Stimulated activated naive CD8-positive, alpha-beta T cell treated with anti-CD3 and anti-CD28 coated beads, Interleukin-15, amount 100 ng/mL, for 72 hours (primary cell): ENCODE data around the gene CTBP1.
A peak's percentile ranks its signal among the peaks of the same experiment; 100 is the strongest.

Experiments used
- ATAC-seq: fragments of 150-1000 bp; cut with Tn5 transposase; 2 replicates; pipeline ENCODE4 v1.10.0; 2021; ENCODE audit warnings: mild to moderate bottlenecking, moderate library complexity
- DNase-seq, 2 donors: peaks; one replicate each; pipeline ENCODE4 v3.0.0; 2021 to 2022
- H3K27ac Mint-ChIP-seq, 2 donors: one replicate each; pipeline ENCODE4 v1.8.0; 2022; ENCODE audit warnings: mild to moderate bottlenecking in 2 of 2, mixed read lengths in 2 of 2, moderate library complexity in 2 of 2
- H3K27me3 Mint-ChIP-seq: one replicate; pipeline ENCODE4 v1.8.0; 2022; ENCODE audit warnings: mixed read lengths
- H3K4me1 Mint-ChIP-seq: one replicate; pipeline ENCODE4 v1.8.0; 2022; ENCODE audit warnings: mild to moderate bottlenecking, mixed read lengths
- H3K4me3 Mint-ChIP-seq, 2 donors: one replicate each; pipeline ENCODE4 v1.8.0; 2022; ENCODE audit warnings: mild to moderate bottlenecking in 2 of 2, mixed read lengths in 2 of 2, moderate library complexity in 1 of 2
- H3K9me3 Mint-ChIP-seq, 2 donors: one replicate each; pipeline ENCODE4 v1.8.0; 2022; ENCODE audit warnings: mixed read lengths in 2 of 2

The CTBP1 gene

DNA sequence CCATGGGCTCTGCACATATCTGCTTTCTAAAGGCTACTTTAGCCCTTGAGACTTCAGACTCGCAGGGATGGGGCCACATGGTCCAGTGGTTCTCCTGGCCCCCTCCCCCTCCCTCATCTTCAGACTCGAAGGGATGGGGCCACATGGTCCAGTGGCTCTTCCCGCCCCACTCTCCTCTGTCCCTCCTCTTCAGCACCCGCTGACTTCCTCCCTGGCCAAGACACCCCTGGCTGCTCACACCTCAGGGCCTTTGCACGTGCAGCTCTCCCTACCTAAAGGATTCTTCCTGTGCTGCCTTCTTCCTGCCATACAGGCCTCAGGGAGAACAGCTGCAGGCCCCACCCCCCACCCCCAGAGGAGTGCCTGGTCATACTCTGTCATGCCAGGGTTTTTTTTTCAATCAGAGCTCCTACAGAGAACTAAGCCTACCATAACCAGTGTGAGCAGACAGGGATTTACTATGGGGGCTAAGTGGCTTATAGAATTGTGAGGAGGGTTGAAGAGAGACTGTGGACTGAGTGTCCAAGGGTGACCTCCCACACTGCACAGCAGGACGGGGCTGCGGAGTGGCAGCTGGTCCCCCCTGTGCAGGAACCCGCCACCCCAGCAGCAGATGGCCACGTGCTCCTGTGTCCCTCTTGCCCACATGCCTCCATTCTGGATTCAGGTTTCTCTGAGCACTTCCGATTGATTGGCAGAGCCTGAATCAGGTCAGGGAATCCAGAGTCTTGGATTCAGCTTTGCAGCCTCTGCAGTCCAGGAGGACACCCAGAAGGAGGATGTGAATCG, 70.4 kb downstream of the CTBP1 start:
- DNase-seq (no peak), ATAC-seq (no peak)
- peaks cover 22 to 27% of the 10 kb centered on the region in 2 donors for H3K9me3 Mint-ChIP-seq
- H3K4me3 Mint-ChIP-seq, result no peak overlapping the region
- H3K27ac Mint-ChIP-seq, result no peak overlapping the region
- peaks cover 6% of the 10 kb centered on the region for H3K27me3 Mint-ChIP-seq
- peaks cover 7% of the 10 kb centered on the region for H3K4me1 Mint-ChIP-seq

DNA sequence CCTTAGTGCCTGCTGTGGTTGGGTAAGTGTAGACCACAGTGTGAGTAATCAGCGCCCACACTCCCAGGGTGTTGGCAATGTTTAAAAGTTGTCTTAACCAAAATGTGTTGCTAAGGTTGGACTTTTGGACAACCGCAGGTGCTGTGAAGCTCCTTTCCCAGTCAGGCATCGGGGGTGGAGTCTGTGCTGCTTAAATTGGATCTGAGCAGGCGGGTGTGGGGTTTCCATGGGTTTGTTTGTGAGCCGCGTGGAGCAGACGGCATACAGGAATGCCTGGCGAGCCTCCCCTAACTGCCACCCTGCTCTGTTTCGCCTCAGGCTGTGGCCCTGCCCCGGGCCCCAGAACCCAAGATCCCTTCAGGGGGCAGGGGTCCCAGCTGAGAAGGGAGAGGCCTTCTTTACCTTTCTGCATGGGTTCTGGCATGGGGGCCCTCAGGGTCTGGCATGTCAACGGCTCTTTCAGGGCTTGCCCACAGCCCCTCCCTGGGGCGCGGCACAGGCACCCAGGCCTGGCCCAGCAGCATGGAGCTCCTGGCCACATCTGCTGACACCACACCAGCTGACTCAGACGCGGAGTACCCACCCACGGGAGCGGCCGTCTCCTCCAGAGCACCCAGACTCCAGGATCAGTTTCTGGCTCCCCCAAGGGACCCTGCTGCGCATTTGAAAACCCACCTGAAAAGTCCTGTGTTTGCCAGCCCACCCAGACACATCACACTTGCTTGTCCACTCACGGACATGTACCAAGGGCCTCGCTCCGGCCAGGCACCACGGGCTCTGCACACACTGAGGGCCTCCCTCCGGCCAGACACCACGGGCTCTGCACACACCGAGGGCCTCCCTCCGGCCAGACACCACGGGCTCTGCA, 71.4 kb downstream of the CTBP1 start:
- peaks cover 22 to 25% of the 10 kb centered on the region in 2 donors for H3K9me3 Mint-ChIP-seq
- H3K4me3 Mint-ChIP-seq, result no peak overlapping the region
- DNase-seq (no peak), ATAC-seq (peak; percentile 37)
- no peak overlapping the region for H3K27ac Mint-ChIP-seq
- peaks cover 11% of the 10 kb centered on the region for H3K4me1 Mint-ChIP-seq
- peaks cover 16% of the 10 kb centered on the region for H3K27me3 Mint-ChIP-seq

DNA sequence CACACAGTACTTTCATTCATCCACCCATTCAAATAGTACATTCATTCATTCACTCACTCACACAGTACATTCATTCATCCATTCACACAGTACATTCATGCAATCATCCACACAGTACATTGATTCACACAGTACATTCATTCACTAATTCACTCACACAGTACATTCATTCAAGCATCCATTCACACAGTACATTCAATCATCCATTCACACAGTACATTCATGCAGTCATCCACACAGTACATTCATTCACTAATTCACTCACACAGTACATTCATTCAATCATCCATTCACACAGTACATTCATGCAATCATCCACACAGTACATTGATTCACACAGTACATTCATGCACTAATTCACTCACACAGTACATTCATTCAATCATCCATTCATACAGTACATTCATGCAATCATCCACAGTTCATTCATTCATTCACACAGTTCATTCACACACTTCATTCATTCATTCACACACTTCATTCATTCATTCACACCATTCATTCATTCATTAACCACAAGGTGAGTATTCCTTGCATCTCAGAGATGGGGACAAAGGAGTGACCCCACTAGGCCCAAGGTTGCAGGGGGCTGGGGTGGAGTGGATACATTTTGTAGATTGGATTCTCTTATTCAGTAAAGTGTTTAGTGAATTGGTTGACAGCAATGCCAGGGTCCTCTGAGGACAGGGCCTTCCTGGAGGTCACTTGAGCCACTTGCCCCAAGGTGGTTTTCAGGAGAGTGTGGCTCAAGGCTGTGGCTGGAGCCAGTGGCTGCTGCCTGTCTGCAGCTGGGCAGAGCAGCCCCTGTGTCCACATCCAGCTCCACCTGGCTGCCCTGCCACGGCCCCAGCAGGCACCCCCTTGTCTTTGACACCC, 72.3 kb downstream of the CTBP1 start:
- Mint-ChIP-seq H3K27me3 (peaks cover 24% of the 10 kb centered on the region), H3K9me3 (peaks cover 17 to 20% of the 10 kb centered on the region in 2 donors), H3K4me1 (peaks cover 14% of the 10 kb centered on the region), H3K4me3 (no peak overlapping the region), H3K27ac (no peak overlapping the region)
- no peak for DNase-seq
- ATAC-seq, result no peak

DNA sequence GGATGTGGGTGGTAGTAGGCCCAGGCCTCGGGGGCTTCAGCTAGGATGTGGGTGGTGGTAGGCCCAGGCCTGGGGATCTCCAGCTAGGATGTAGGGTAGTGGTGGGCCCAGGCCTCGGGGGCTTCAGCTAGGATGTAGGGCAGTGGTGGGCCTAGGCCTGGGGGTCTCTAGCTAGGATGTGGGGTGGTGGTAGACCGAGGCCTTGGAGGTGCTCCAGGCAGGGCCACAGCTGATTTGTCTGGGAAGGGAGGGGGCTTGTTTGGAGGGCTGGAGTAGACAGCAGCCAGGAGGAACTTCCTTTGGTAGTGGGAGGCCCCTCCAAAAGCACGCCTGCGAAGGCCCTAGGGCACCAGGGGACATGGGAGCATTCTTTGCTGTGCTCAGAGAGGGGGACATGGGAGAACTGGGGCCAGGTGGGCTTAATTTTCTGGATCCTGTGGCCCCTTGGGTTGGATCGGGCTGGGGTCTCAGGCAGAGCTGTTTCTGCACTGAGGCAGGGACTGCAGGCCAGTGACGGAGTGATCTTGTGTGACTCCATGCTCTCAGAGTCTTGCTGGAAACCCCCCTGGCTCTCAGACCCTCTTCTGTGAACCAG, 73.2 kb downstream of the CTBP1 start:
- Mint-ChIP-seq H3K4me1 (peaks cover 20% of the 10 kb centered on the region), H3K27ac (no peak overlapping the region), H3K9me3 (peaks cover 10 to 11% of the 10 kb centered on the region in 2 donors), H3K4me3 (no peak overlapping the region), H3K27me3 (peaks cover 33% of the 10 kb centered on the region)
- ATAC-seq (no peak), DNase-seq (no peak)

DNA sequence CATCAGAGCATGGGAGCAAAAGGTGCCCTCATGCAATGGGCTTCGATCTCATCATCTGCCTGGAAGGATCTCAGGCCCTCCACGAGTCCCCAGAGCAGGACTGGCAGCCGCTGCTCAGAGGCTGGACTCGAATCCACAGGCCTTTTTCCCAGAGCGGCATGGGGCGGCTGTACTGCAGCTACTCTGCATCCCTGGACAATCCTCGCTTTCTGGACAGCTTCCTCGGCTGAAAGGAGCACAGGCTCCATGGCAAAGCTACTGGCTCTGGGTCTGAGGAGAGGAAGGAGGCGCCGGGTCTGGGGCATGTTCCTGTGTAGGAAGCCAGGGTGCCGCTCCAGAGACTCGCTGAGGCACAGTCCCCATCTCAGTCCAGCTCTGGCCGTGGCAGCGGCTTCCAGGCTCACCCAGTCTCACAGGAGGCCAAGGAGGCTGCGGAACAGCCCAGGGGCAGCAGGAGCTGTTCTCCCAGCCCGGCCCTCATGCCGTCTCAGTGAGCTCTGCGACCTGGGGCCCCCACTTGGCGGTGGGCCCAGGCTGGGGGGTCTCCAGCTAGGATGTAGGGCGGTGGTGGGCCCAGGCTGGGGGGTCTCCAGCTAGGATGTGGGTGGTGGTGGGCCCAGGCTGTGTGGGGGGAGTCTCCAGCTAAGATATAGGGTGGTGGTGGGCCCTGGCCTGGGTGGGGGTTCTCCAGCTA, 73.8 kb downstream of the CTBP1 start:
- peaks cover 40% of the 10 kb centered on the region for H3K27me3 Mint-ChIP-seq
- H3K9me3 Mint-ChIP-seq, result peaks cover 3 to 4% of the 10 kb centered on the region in 2 donors
- no peak overlapping the region for H3K4me3 Mint-ChIP-seq
- DNase-seq, result no peak
- H3K4me1 Mint-ChIP-seq, result peaks cover 20% of the 10 kb centered on the region
- ATAC-seq, result peak; percentile 29
- H3K27ac Mint-ChIP-seq, result peak overlapping the region in 1 of 2 donors; percentile 22

DNA sequence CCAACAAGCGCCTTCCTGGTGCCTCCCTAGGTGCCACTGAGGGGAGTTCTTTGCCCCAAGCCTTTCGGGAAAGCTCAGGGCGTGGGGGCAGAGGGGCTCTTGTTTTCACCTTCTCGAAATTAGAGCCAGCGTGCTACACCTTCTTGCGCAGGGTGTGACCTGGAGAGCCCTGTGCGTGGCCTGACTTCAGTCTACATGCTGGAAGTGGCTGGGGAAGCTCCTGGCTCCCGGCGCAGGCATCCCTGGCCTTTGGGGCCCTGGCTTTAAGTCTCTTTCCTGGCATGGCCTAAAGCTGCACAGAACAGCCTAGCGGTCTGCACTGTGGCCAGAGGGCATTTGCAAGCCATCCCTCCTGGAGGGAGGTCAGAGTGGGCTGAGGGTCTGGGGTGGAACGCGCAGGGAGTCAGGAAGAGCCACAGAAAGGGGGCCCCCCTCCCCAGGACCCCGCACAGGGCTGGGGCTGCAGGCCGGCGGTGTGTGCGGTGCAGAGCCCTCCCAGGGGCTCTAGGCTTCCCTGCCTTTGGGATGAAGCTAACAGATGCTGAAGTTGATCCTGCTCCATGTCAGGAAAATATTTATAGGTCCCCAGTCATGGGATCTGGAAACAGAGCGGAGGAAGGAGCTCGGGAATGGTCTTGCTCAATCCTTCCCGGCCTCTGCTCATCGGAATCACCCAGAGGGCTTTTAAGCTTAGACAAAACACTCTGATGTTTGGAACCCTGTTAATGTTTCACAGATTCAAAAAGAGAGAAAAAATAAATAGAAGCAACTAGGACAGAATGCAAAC, 75.8 kb downstream of the CTBP1 start:
- Mint-ChIP-seq H3K9me3 (no peaks in the 10 kb centered on the region), H3K27me3 (peaks cover 52% of the 10 kb centered on the region), H3K4me3 (peak overlapping the region in 1 of 2 donors; percentile 68), H3K27ac (no peak overlapping the region), H3K4me1 (peaks cover 27% of the 10 kb centered on the region)
- ATAC-seq (no peak), DNase-seq (no peak)

DNA sequence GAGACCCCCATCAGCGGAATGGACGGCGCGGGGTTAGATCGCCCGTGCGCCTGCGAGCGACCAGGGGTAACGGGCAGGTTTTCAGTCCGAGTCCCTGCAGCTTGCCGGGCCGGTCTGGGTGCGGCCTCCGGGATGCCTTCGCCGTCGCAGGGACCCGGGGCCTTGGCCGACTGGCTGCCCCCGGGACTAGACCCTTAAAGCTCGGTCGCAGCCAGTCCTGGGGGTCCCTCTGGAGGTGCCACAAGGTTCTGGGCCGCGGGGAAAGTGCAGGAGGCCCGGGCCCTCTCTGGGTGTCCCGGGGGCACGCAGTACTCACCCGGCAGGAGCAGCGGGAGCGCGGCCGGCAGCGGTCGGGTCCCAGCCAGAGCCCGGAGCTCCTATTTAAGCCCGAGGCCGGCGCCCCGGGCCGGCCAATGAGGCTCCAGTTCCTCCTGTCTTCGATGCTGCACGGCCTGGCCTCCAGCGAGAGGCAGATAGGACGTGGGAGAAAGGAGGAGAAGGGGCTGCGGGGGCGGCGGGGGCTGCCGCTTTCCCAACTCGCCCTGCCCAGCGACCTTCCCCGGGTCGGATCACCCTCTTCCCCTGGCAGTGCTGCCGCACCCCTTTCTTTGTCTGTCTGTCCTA, 76.6 kb downstream of the CTBP1 start, which contains the start of gene SPON2:
Gene SPON2 (minus strand): TSS at position 356 of the 624 bp plus-strand sequence.
- peak within 1 kb of the TSS; percentile 75 to 82 for H3K4me3 Mint-ChIP-seq
- H3K4me1 Mint-ChIP-seq, result peaks cover 35% of the 10 kb centered on the region
- peaks cover 52% of the 10 kb centered on the region for H3K27me3 Mint-ChIP-seq
- ATAC-seq, result no peak
- no peaks in the 10 kb centered on the region for H3K9me3 Mint-ChIP-seq
- peak in 1 of 2 donors; percentile 13 for DNase-seq
- peak within 1 kb of the TSS in 1 of 2 donors; percentile 13 for H3K27ac Mint-ChIP-seq

DNA sequence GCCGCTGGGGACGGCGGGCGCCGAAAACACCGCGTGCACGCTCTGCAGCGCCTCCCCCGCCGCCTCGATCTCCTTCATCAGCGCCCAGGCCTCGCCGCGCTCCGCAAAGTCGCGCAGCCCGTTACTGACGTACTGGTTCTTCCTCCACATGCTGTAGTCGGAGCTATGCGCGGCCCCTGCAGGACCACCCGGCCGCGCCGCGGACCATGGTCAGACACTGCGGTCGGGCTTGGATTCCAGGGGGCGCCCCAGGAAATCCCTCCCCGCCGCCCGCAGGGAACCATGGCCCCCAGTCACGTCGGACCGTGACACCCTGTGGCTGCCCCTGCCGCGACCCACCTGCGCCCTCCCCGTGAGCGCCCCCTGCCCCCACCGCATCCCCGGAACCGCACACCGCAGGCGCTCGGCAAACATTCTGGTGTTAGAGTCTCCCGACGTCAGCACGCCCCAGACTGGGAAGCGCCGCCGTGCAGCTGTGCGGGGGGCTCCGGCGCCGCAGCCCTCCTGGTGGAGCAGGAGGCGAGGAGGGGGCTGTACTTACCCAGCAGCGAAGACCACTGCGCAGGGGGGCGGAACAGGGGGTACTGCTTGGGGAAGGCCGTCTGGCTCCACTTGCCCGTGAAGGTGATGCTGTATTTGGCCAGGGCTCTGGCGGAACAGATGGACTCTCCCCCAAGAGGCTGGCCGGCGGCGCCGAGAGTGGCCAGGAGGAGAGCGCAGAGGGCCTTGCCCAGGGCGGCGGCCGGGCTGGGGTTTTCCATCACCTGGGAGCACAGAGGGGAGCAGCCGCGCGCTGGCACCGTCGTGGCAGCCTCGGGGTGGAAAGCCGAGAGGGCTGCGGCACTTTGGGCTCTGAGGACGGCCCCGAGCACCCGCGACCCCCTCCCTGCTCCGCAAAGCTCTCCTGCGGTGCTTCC, 77.4 kb downstream of the CTBP1 start:
- peaks cover 42% of the 10 kb centered on the region for H3K4me1 Mint-ChIP-seq
- H3K27me3 Mint-ChIP-seq, result peaks cover 52% of the 10 kb centered on the region
- DNase-seq (peak; percentile 61 to 64), ATAC-seq (peak; percentile 58)
- H3K27ac Mint-ChIP-seq, result peak overlapping the region in 1 of 2 donors; percentile 13
- H3K9me3 Mint-ChIP-seq, result no peaks in the 10 kb centered on the region
- peak overlapping the region; percentile 75 to 82 for H3K4me3 Mint-ChIP-seq

DNA sequence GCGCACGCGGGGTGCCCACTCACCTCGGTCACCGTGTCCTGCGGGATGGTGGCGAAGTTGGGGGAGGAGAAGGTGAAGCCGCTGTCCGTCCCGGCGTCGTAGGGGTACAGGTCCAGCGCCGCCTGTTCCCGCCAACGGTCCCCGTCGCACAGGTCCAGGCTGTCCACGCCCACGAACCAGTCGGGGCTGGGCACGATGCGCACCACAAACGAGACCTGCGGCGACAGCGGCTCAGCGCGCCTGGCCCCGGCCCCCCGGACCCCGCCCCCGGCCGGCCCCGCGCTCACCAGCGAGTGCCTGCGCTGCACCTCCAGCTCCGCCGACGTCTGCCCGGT, 78.0 kb downstream of the CTBP1 start:
- no peak overlapping the region for H3K27ac Mint-ChIP-seq
- ATAC-seq (no peak), DNase-seq (no peak)
- peaks cover 44% of the 10 kb centered on the region for H3K4me1 Mint-ChIP-seq
- H3K27me3 Mint-ChIP-seq, result peaks cover 52% of the 10 kb centered on the region
- no peaks in the 10 kb centered on the region for H3K9me3 Mint-ChIP-seq
- peak overlapping the region; percentile 75 to 82 for H3K4me3 Mint-ChIP-seq

DNA sequence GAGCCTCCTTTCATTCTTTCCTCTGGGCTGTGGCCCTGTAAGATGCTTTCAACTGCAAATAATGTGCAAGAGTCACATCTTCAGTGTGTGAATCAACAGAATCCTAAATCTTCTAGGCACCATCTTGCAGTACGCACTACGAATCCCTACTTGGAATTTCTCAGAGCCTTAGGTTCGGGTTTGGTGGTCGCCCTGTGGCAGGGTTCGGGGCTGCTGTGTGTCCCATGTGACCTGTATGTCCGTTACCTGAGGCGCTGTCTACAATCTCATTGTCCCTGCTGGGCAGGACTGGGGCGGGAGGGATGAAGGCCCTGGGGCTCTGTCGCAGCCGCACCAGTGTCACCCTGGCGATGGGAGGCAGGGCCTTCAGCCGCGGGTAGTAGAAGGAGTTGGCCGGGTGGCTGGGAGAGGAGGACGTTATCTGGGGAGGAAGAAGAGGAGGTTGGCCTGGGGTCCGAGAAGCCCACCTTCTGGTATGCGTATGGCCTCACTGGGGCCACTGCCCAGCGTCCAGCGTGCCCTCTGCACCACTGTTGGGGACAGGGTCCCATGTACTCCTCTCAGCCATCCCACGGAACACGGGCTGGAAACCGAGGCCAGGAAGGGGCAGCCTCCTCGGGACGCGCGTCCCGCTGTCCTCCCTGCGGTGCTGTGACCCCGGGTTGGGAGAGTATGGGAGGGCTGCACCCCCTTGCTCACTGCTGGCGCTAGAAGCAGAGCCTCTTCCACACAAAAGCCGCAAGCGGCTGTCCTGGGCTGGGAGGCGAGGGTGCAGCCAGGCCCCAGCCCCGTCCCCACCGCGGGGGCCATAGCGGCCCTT, 78.6 kb downstream of the CTBP1 start:
- ATAC-seq (no peak), DNase-seq (no peak)
- no peaks in the 10 kb centered on the region for H3K9me3 Mint-ChIP-seq
- H3K27me3 Mint-ChIP-seq, result peaks cover 52% of the 10 kb centered on the region
- no peak overlapping the region for H3K27ac Mint-ChIP-seq
- peaks cover 44% of the 10 kb centered on the region for H3K4me1 Mint-ChIP-seq
- peak overlapping the region in 1 of 2 donors; percentile 47 for H3K4me3 Mint-ChIP-seq

DNA sequence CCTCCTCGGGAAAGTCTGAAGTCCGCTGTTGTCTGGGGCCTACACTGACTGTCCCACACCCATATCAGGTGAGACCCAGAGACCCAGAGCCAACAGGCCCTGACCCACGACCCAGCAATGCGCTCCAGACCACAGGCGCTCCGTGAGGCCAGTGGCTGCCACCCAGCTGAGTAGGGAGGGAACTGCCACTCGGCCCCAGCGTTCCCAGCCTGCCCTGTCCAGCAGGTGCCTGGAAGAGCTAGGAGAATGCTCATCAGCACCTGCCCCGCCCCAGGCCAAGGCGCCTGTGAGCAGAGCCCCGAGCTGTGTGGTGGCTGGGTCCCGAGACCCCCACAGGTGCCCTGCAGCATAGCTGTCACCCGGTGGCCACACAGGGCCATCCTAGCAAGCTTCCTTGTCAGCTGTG, 79.2 kb downstream of the CTBP1 start:
- Mint-ChIP-seq H3K9me3 (no peaks in the 10 kb centered on the region), H3K27ac (no peak overlapping the region), H3K4me1 (peaks cover 44% of the 10 kb centered on the region), H3K4me3 (no peak overlapping the region), H3K27me3 (peaks cover 52% of the 10 kb centered on the region)
- ATAC-seq (no peak), DNase-seq (no peak)

DNA sequence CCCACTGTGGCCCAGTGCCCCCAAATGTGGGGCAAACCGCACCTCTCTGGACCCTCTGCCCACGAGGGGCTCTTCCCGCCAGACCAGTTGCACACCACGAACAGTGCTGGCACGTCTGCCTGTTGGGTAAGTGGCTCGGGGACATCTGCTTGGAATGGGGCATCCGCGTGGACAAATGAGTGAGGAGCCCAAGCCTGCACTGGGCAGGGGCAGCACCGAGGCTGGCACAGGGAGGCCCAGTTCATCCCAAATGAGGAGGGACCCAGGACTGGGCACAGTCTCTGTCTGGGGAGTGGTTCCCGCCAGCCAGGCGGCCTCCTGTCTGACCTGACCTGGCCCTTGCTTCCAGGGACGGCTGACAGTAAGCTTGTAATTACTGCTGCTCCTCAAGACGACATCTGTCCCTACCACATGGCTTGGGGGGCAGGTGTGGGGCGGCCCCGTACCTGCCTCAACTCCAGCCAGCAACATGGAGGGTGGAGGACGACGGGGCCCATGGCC, 79.7 kb downstream of the CTBP1 start:
- Mint-ChIP-seq H3K9me3 (no peaks in the 10 kb centered on the region), H3K4me1 (peaks cover 44% of the 10 kb centered on the region), H3K4me3 (peak overlapping the region in 1 of 2 donors; percentile 27), H3K27ac (no peak overlapping the region), H3K27me3 (peaks cover 52% of the 10 kb centered on the region)
- DNase-seq, result no peak
- no peak for ATAC-seq
